GM19468 (cell line): ENCODE measurements around the gene CCR2.
"Not testable (repeated sequence)": the region's sequence is repeated elsewhere in the genome, so short reads cannot be mapped to it uniquely, and the experiment has no call there.

Experiments used
- ATAC-seq: cut with Tn5 transposase; IDR thresholded peaks from one replicate; pipeline ENCODE4 v1.9.1; 2021; ENCODE audit warnings: mild to moderate bottlenecking, moderate library complexity, moderate number of reproducible peaks; ENCODE audit not compliant: unreplicated experiment; ENCODE audit errors: extremely low read depth

Gene CCR2

GRCh38 chr3:46399557-46399956 lies 45.6 kb downstream of the CCR2 start:
- no peak for ATAC-seq

DNA sequence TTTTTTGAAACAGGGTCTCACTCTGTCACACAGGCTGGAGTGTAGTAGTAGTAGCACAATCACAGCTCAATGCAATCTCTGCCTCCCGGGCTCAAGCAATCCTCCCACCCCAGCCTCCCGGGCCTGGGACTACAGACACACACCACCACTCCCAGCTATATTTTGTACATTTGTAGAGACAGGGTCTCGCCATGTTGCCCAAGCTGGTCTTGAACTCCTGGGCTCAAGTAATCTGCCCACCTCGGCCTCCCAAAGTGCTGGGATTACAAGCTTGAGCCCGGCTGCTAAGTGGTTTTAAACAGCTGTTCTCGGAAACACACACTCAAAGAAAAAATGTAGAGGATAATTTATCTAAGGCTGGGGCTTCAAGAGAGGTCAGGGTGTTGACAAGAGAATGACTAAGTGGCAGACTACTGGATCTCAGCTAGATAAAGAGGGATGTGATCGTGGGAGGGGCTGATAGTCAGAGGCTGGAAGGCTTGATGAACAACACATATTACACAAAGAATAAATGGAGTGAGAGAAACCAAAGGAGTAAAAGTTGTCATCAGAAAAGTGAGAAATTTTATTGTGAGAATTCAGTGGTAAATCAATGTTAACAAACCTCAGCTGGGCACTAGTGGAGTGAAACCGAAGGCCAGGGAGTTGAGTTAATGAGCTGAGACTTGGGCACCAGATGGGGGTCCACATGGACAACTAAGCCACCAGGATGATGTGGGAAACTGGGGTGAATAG lies 46.3 kb downstream of the CCR2 start:
- ATAC-seq = no peak

DNA sequence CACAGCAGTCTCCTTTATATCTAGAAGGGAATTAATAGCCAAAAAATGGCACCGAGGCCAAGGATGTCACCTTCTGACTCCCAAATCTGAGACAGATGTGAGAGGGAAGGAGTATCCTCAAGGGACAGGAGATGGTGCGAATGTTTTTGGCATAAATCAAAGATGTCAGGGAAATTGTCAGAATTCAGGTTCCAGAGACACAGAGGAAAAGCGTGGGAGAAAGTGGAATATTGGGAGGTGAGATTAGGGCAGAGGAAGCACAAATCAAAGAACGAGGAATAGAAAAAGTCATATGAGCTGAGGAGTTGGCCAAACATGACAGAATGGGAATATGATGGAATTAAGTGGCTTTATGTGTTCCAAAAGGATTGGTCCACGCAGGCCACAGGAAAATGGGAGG lies 46.9 kb downstream of the CCR2 start:
- no peak for ATAC-seq

GRCh38 chr3:46401579-46401978 lies 47.7 kb downstream of the CCR2 start:
- ATAC-seq = no peak

DNA sequence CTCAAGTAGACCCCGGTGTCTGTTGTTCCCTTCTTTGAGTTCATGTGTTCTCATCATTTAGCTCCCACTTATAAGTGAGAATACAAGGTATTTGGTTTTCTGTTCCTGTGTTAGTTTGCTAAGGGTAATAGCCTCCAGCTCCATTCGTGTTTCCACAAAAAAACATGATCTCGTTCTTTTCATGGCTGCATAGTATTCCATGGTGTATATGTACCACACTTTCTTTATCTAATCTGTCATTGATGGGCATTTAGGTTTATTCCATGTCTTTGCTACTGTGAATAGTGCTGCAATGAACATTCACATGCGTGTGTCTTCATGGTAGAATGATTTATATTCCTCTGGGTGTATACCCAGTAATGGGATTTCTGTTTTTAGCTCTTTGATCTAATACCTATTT lies 49.0 kb downstream of the CCR2 start:
- not testable (repeated sequence) for ATAC-seq

- no peak for ATAC-seq
Measured at GRCh38 chr3:46405301-46406019, 51.5 kb downstream of the CCR2 start.

DNA sequence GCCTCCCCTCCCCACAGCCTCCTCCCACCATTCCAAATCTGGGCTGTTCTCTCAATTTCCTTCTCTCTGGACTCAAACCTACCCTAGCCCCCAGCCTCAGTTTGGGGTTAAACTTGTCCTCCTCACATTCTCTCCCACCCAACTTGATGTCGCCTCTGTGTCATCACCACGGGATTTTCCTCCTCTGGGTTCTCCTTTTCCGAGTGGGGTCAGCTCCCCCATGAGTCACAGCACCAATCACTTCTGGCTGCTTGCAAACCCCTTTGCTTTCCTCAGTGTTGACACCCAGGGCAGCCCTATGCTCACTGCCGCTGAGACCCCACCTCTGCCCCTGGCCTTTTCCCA lies 52.5 kb downstream of the CCR2 start:
- ATAC-seq = no peak

GRCh38 chr3:46406788-46407611 lies 53.1 kb downstream of the CCR2 start, which contains the start of the genes CCR5AS and CCRL2:
TSS of gene CCR5AS (minus strand) at chr3:46407066.
TSS of gene CCRL2 (plus strand) at chr3:46407259. CDS start at chr3:46408080, 821 bp downstream.
- no peak for ATAC-seq

- no peak for ATAC-seq
Measured at GRCh38 chr3:46407970-46408369, 54.1 kb downstream of the CCR2 start.

DNA sequence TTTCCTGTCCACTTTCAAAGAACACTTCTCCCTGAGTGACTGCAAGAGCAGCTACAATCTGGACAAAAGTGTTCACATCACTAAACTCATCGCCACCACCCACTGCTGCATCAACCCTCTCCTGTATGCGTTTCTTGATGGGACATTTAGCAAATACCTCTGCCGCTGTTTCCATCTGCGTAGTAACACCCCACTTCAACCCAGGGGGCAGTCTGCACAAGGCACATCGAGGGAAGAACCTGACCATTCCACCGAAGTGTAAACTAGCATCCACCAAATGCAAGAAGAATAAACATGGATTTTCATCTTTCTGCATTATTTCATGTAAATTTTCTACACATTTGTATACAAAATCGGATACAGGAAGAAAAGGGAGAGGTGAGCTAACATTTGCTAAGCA lies 54.9 kb downstream of the CCR2 start:
- no peak for ATAC-seq

DNA sequence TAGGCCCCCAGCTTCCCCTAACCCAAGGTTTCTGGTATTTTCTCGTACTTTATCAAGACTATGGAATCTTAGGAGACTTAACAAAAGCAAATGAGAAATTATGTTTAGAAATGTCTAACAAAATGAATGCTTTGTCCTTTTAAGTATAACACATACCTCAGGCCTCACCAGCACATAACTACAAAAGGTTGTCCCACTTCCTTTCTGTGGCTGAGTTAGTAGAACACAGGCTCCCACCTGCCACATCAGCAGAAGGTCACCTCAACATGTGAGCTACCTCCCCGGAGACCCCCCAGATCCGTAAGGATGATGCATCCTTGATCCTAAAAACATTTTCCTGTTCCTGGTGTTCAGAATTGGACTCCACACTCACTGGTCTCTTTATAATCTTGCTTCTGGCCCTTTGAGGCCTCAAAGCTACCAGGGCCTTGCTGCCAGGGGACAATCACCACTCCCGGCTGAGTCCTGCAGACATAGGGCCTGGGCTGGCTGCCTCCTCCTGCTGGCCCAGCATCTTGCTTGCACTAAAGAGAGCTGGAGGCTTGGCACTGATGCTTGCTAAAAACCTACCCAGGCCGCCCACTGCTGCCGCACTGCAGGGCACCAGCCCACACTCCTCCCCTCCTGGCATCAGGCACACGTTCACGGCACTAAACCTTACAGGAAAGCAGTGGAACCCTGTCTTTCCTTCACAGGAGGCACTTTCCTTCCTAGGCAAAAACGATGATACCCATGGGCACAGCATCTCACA lies 56.0 kb downstream of the CCR2 start:
- no peak for ATAC-seq
